H9 (cell line): ENCODE measurements around the gene ZBTB20. TPM values are rescaled to one million over a fixed set of nuclear protein-coding genes. Genes with fewer than 3 reads are reported as not detected.

ENCODE experiments used
- DNase-seq: peaks from one replicate; pipeline ENCODE4 v3.0.0-alpha.2; 2017
- H2AFZ ChIP-seq: one replicate; pipeline ENCODE4 v1.6.1; 2013; ENCODE audit warnings: mild to moderate bottlenecking, low read length, control low read depth, moderate library complexity
- H2AK5ac ChIP-seq: 2 replicates; pipeline ENCODE4 v1.6.1; 2013; ENCODE audit warnings: low read length, control low read depth, mixed read lengths; ENCODE audit not compliant: insufficient read length
- H2BK120ac ChIP-seq: one replicate; pipeline ENCODE4 v1.6.1; 2013; ENCODE audit warnings: low read depth, mild to moderate bottlenecking, low read length, control low read depth, inconsistent platforms; ENCODE audit not compliant: poor library complexity, severe bottlenecking
- H2BK12ac ChIP-seq: 2 replicates; pipeline ENCODE4 v1.6.1; 2013; ENCODE audit warnings: low read length, control low read depth, mixed read lengths, low read depth; ENCODE audit not compliant: insufficient read length
- H2BK15ac ChIP-seq: 2 replicates; pipeline ENCODE4 v1.6.1; 2013; ENCODE audit warnings: low read depth, low read length, control low read depth
- H2BK20ac ChIP-seq: one replicate; pipeline ENCODE4 v1.6.1; 2013; ENCODE audit warnings: low read depth, mild to moderate bottlenecking, low read length, control low read depth, inconsistent platforms; ENCODE audit not compliant: poor library complexity, severe bottlenecking
- H2BK5ac ChIP-seq: 2 replicates; pipeline ENCODE4 v1.6.1; 2013; ENCODE audit warnings: low read length, control low read depth, mixed read lengths; ENCODE audit not compliant: insufficient read length
- H3K14ac ChIP-seq: 2 replicates; pipeline ENCODE4 v1.6.1; 2013; ENCODE audit warnings: low read length, control low read depth; ENCODE audit not compliant: insufficient read depth
- H3K18ac ChIP-seq: 2 replicates; pipeline ENCODE4 v1.6.1; 2013; ENCODE audit warnings: low read depth, mild to moderate bottlenecking, mixed read lengths, low read length, control low read depth; ENCODE audit not compliant: insufficient read length
- H3K23ac ChIP-seq: 2 replicates; pipeline ENCODE4 v1.6.1; 2013; ENCODE audit warnings: low read length, control low read depth, mixed read lengths, low read depth; ENCODE audit not compliant: insufficient read length
- H3K23me2 ChIP-seq: 2 replicates; pipeline ENCODE4 v1.6.1; 2013; ENCODE audit warnings: low read depth, mild to moderate bottlenecking, mixed read lengths, low read length, control low read depth; ENCODE audit not compliant: insufficient read length, poor library complexity, severe bottlenecking
- H3K27ac ChIP-seq: 2 replicates; pipeline ENCODE4 v1.5.1; 2013; ENCODE audit warnings: low read length, control low read depth, mixed read lengths, low read depth; ENCODE audit not compliant: insufficient read length
- H3K27me3 ChIP-seq: 2 replicates; pipeline ENCODE4 v1.6.1; 2013; ENCODE audit warnings: low read length, control low read depth, inconsistent platforms; ENCODE audit not compliant: insufficient read depth
- H3K4ac ChIP-seq: 2 replicates; pipeline ENCODE4 v1.6.1; 2013; ENCODE audit warnings: low read depth, mild to moderate bottlenecking, control low read depth, inconsistent platforms, low read length, moderate library complexity
- H3K4me1 ChIP-seq: 2 replicates; pipeline ENCODE4 v1.6.1; 2013; ENCODE audit warnings: low read length, control low read depth, inconsistent platforms; ENCODE audit not compliant: insufficient read depth
- H3K4me2 ChIP-seq: 2 replicates; pipeline ENCODE4 v1.6.1; 2013; ENCODE audit warnings: low read length, control low read depth, mixed read lengths; ENCODE audit not compliant: insufficient read length, insufficient read depth
- H3K56ac ChIP-seq: 2 replicates; pipeline ENCODE4 v1.6.1; 2013; ENCODE audit warnings: low read depth, mild to moderate bottlenecking, mixed read lengths, low read length, control low read depth; ENCODE audit not compliant: insufficient read length
- H3K79me1 ChIP-seq: 2 replicates; pipeline ENCODE4 v1.6.1; 2013; ENCODE audit warnings: low read depth, mild to moderate bottlenecking, moderate library complexity, low read length, control low read depth, inconsistent platforms; ENCODE audit not compliant: insufficient read depth, poor library complexity, severe bottlenecking
- H3K79me2 ChIP-seq: 2 replicates; pipeline ENCODE4 v1.6.1; 2013; ENCODE audit warnings: low read length, control low read depth, inconsistent platforms; ENCODE audit not compliant: insufficient read depth
- H3K9ac ChIP-seq: 2 replicates; pipeline ENCODE4 v1.6.1; 2013; ENCODE audit warnings: low read length, control low read depth, mixed read lengths; ENCODE audit not compliant: insufficient read length; ENCODE audit errors: extremely low read depth
- H3K9me3 ChIP-seq: one replicate; pipeline ENCODE4 v1.6.1; 2013; ENCODE audit warnings: low read depth, low read length, inconsistent platforms; ENCODE audit not compliant: control insufficient read depth
- H3T11ph ChIP-seq: one replicate; pipeline ENCODE4 v1.6.1; 2013; ENCODE audit warnings: mild to moderate bottlenecking, low read length, control low read depth, inconsistent platforms
- H4K20me1 ChIP-seq: one replicate; pipeline ENCODE4 v1.6.1; 2013; ENCODE audit not compliant: control insufficient read depth, insufficient read length, insufficient read depth
- H4K5ac ChIP-seq: 2 replicates; pipeline ENCODE4 v1.6.1; 2013; ENCODE audit warnings: low read depth, mild to moderate bottlenecking, mixed read lengths, low read length, control low read depth; ENCODE audit not compliant: insufficient read length
- H4K8ac ChIP-seq: replicated peaks from 2 replicates; pipeline ENCODE4 v1.6.1; 2013; ENCODE audit warnings: low read length, control low read depth, mixed read lengths, low read depth; ENCODE audit not compliant: insufficient read length
- H4K91ac ChIP-seq: 2 replicates; pipeline ENCODE4 v1.6.1; 2013; ENCODE audit warnings: low read depth, mild to moderate bottlenecking, moderate library complexity, mixed read lengths, low read length, control low read depth; ENCODE audit not compliant: insufficient read length
- H3K27ac Mint-ChIP-seq, 3 experiments: 2 replicates in 2 of 3; 3 replicates in 1 of 3; pipeline ENCODE4 v1.8.0; 2020 to 2021; ENCODE audit warnings: mixed read lengths in 3 of 3, mild to moderate bottlenecking in 1 of 3, moderate library complexity in 1 of 3
- H3K27me3 Mint-ChIP-seq: 2 replicates; pipeline ENCODE4 v1.8.0; 2021; ENCODE audit warnings: low read depth, mild to moderate bottlenecking, moderate library complexity, mixed read lengths
- H3K36me3 Mint-ChIP-seq, 3 experiments: 2 replicates in 2 of 3; 3 replicates in 1 of 3; pipeline ENCODE4 v1.8.0; 2020 to 2021; ENCODE audit warnings: low read depth in 3 of 3, mixed read lengths in 3 of 3; ENCODE audit not compliant: insufficient read depth in 1 of 3
- H3K4me1 Mint-ChIP-seq, 2 experiments: 2 replicates each; pipeline ENCODE4 v1.8.0; 2020; ENCODE audit warnings: mixed read lengths in 2 of 2
- H3K4me3 Mint-ChIP-seq, 2 experiments: 2 replicates in 1 of 2; 3 replicates in 1 of 2; pipeline ENCODE4 v1.8.0; 2020 to 2021; ENCODE audit warnings: mild to moderate bottlenecking in 2 of 2, mixed read lengths in 2 of 2, moderate library complexity in 1 of 2
- H3K9me3 Mint-ChIP-seq, 2 experiments: 2 replicates in 1 of 2; 3 replicates in 1 of 2; pipeline ENCODE4 v1.8.0; 2020; ENCODE audit warnings: mild to moderate bottlenecking in 2 of 2, mixed read lengths in 2 of 2, moderate library complexity in 1 of 2
- CTCF ChIP-seq: fragments of 200-600 bp; sonication (generic); conservative IDR thresholded peaks from 3 replicates; pipeline ENCODE4 v1.8.0; 2021; ENCODE audit warnings: antibody characterized with exemption, mild to moderate bottlenecking
- WGBS: extraction: QIAGEN DNeasy Blood & Tissue Kit; methylation state at CpG from one replicate; pipeline ENCODE4 v1.1.7; 2013; ENCODE audit warnings: missing lambda C conversion rate, low lambda C conversion rate, mixed read lengths; ENCODE audit not compliant: insufficient read length; ENCODE audit errors: extremely low coverage; 5-methylcytosine and 5-hydroxymethylcytosine counted together
- total RNA-seq: library from RNA; stranded (reverse); gene quantifications from 2 replicates; pipeline ENCODE4 v1.2.1, GENCODE V29; 2021

Gene ZBTB20
- total RNA-seq, 1 experiment from 2014 or later, result 0.70 TPM

DNA sequence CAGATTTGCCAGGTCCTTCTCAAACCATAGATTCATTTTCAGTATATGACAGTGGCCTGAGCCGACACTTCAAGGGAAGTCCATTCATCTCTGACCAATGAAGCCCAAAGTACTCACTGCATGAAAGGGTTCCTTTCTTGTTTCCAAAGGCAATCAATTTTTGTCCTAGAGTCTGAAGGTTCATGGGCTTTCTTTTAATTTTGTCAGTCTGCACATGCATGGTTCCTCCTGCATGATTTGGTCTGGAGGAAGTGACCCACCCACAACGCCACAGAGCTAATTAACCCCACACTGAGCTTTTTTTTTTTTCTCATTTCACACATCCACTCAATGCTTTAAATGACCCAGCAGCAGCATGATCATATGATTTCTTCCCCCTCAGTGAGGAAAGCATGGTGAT is 636.9 kb downstream of the ZBTB20 start:
- Mint-ChIP-seq H3K4me3 (no peak overlapping the region), H3K27ac (no peak overlapping the region), H3K36me3 (no peaks in the 10 kb centered on the region), H3K4me1 (peaks cover 5 to 11% of the 10 kb centered on the region in 2 experiments), H3K9me3 (no peaks in the 10 kb centered on the region), H3K27me3 (no peaks in the 10 kb centered on the region)
- Histone ChIP-seq H3K14ac (no peak overlapping the region), H2BK120ac (no peak overlapping the region), H4K8ac (no peak overlapping the region), H3K4me1 (peaks cover 3% of the 10 kb centered on the region; the same call in 1 of the 2 replicates), H2BK20ac (no peak overlapping the region), H3K23me2 (no peaks in the 10 kb centered on the region), H2AK5ac (no peak overlapping the region), H3K4ac (no peak overlapping the region), H4K91ac (no peak overlapping the region), H3K9me3 (no peaks in the 10 kb centered on the region), H4K20me1 (no peaks in the 10 kb centered on the region), H3K9ac (no peak overlapping the region), H2BK5ac (no peak overlapping the region), H3K27me3 (no peaks in the 10 kb centered on the region), H3K27ac (no peak overlapping the region), H3K79me2 (no peaks in the 10 kb centered on the region), H3T11ph (no peak overlapping the region), H2AFZ (no peak overlapping the region), H3K18ac (no peak overlapping the region), H2BK12ac (no peak overlapping the region), H4K5ac (no peak overlapping the region), H3K79me1 (no peaks in the 10 kb centered on the region), H3K23ac (no peak overlapping the region), H2BK15ac (no peak overlapping the region), H3K4me2 (no peak overlapping the region), H3K56ac (no peak overlapping the region)
- no peak for TF ChIP-seq CTCF
- WGBS, result no CpG with 5 or more reads among the region's 2 CpGs
- DNase-seq, result no peak
